K562 (cell line): Measurements from ENCODE around the gene GYS1. TPM values are rescaled to one million over a fixed set of nuclear protein-coding genes. Genes with fewer than 3 reads are reported as not detected.

Experiments
- ATAC-seq: fragments of 200-7000 bp; cut with Tn5 transposase; 3 replicates; pipeline ENCODE4 v1.9.1; 2020; ENCODE audit warnings: moderate library complexity
- BruUV-seq: library from RNA; stranded (reverse); fragments of 400-500 nt; replicated peaks from 2 replicates; lab custom pipeline; 2021; lab: Mats Ljungman, UMichigan
- CTCF ChIA-PET: fragments of 300-600 bp; formaldehyde crosslinking; extraction: SDS; loops from one replicate; lab custom pipeline; 2021; ENCODE audit warnings: low intra/inter-chr PET ratio; lab: Yijun Ruan, JAX
- POLR2A ChIA-PET: fragments of 300-600, 350-650 bp; sonication (Branson Sonifier 250); formaldehyde crosslinking; extraction: SDS; loops from one replicate; lab custom pipeline; 2021; ENCODE audit warnings: antibody characterized with exemption, inconsistent platforms; lab: Yijun Ruan, JAX
- DNase-seq, 4 experiments: peaks; one replicate each; pipeline versions ENCODE4 v3.0.0 to v3.0.0-alpha.2; 2011 to 2018; ENCODE audit warnings: low spot score in 3 of 4, mixed read lengths in 3 of 4; ENCODE audit errors: extremely low read depth in 1 of 4
- FAIRE-seq: peaks from 2 replicates; lab custom pipeline; 2011; peaks lifted over from hg19 to GRCh38; lab: Jason Lieb, UNC
- H2AFZ ChIP-seq: 2 replicates; pipeline ENCODE4 v1.6.0; 2011; ENCODE audit warnings: low read depth, low read length, control low read depth, inconsistent platforms
- H3K27ac ChIP-seq: fragments of 200-600 bp; 3 replicates; pipeline ENCODE4 v1.8.0; 2011; ENCODE audit warnings: low read depth, mild to moderate bottlenecking, control low read depth, inconsistent platforms, low read length, moderate library complexity, mixed read lengths; ENCODE audit errors: extremely low read depth
- H3K27me3 ChIP-seq, 2 experiments: fragments of 300-600 bp in 1 of 2; 2 replicates in 1 of 2; 3 replicates in 1 of 2; pipeline versions ENCODE4 v1.6.0 to v1.8.0; 2011; ENCODE audit warnings: inconsistent platforms in 2 of 2, low read length in 2 of 2, mild to moderate bottlenecking in 1 of 2, mixed read lengths in 1 of 2, moderate library complexity in 1 of 2; ENCODE audit not compliant: control insufficient read depth in 2 of 2, insufficient read depth in 2 of 2
- H3K36me3 ChIP-seq: fragments of 300-600 bp; 3 replicates; pipeline ENCODE4 v1.8.0; 2011; ENCODE audit warnings: mild to moderate bottlenecking, low read length, inconsistent platforms; ENCODE audit not compliant: control insufficient read depth, insufficient read depth
- H3K4me1 ChIP-seq, 2 experiments: fragments of 200-600 bp in 1 of 2; replicated peaks in 1 of 2; 2 replicates in 1 of 2; 3 replicates in 1 of 2; pipeline versions ENCODE4 v1.5.1 to v1.8.0; 2011; ENCODE audit warnings: inconsistent platforms in 2 of 2, low read length in 2 of 2, mild to moderate bottlenecking in 1 of 2, mixed read lengths in 1 of 2, moderate library complexity in 1 of 2; ENCODE audit not compliant: control insufficient read depth in 2 of 2, insufficient read depth in 2 of 2
- H3K4me2 ChIP-seq: 2 replicates; pipeline ENCODE4 v1.6.1; 2011; ENCODE audit warnings: low read length, control low read depth, inconsistent platforms, mixed read lengths; ENCODE audit not compliant: insufficient read depth
- H3K4me3 ChIP-seq: fragments of 200-600 bp; sonication (generic), shearing (Covaris generic); 2 replicates; pipeline ENCODE4 v1.5.1; 2016; ENCODE audit warnings: control low read depth, inconsistent platforms
- H3K79me2 ChIP-seq: fragments of 200-600 bp; 3 replicates; pipeline ENCODE4 v1.8.0; 2011; ENCODE audit warnings: low read length, inconsistent platforms; ENCODE audit not compliant: control insufficient read depth, insufficient read depth
- H3K9ac ChIP-seq, 2 experiments: 2 replicates each; pipeline versions ENCODE4 v1.6.0 to v1.6.1; 2011; ENCODE audit warnings: low read depth in 2 of 2, low read length in 2 of 2, control low read depth in 1 of 2, inconsistent platforms in 1 of 2, mild to moderate bottlenecking in 1 of 2, mixed read lengths in 1 of 2; ENCODE audit not compliant: insufficient read depth in 1 of 2
- H3K9me1 ChIP-seq: one replicate; pipeline ENCODE4 v1.6.0; 2011; ENCODE audit warnings: inconsistent platforms, mild to moderate bottlenecking, low read length, moderate library complexity; ENCODE audit not compliant: control insufficient read depth, insufficient read depth
- H3K9me3 ChIP-seq: replicated peaks from 2 replicates; pipeline ENCODE4 v1.5.1; 2011; ENCODE audit warnings: low read depth, low read length, inconsistent platforms; ENCODE audit not compliant: control insufficient read depth, insufficient read depth
- H4K20me1 ChIP-seq: replicated peaks from 2 replicates; pipeline ENCODE4 v1.6.1; 2011; ENCODE audit warnings: low read length, inconsistent platforms, mixed read lengths; ENCODE audit not compliant: control insufficient read depth, insufficient read depth
- CBFA2T3 ChIP-seq: fragments of 450-650 bp; IDR thresholded peaks from 2 replicates; pipeline ENCODE4 v1.6.1; 2017
- CREB5 ChIP-seq: fragments of 250-450 bp; sonication (Bioruptor Pico); IDR thresholded peaks from 2 replicates; pipeline ENCODE4 v1.5.0; 2020; ENCODE audit warnings: mild to moderate bottlenecking
- LEF1 ChIP-seq: fragments of 450-650 bp; IDR thresholded peaks from 2 replicates; pipeline ENCODE4 v1.6.1; 2016; ENCODE audit warnings: mild to moderate bottlenecking
- PREB ChIP-seq: sonication (generic); formaldehyde crosslinking; IDR thresholded peaks from 2 replicates; pipeline ENCODE4 v1.8.1; 2023; ENCODE audit warnings: mild to moderate bottlenecking, missing genetic modification reagents
- WGBS: fragments of 100-300 bp; shearing (Covaris generic); methylation state at CpG from one replicate; pipeline ENCODE4 v1.1.6; 2016; ENCODE audit warnings: low coverage, mixed read lengths; ENCODE audit not compliant: insufficient coverage; ENCODE audit errors: missing lambda C conversion rate; 5-methylcytosine and 5-hydroxymethylcytosine counted together
- in situ Hi-C: fragments of 300-500 bp; cut with MboI; formaldehyde crosslinking; loops from 4 replicates; pipeline ENCODE4 v1.15.0; 2018; ENCODE audit warnings: inconsistent platforms, mixed read lengths
- intact Hi-C: fragments of 100-400 bp; cut with micrococcal nuclease; formaldehyde crosslinking; loops from 2 replicates; pipeline ENCODE4 v1.14.2; 2022
- polyA plus RNA-seq, 8 experiments: library from polyadenylated mRNA; depleted of rRNA in 4 of 8; stranded (reverse) in 5 of 8; unstranded in 3 of 8; fragments of >200 nt; fragmentation: Nextera tagmentation in 2 of 8; fragmentation: Illumina TruSeq in 1 of 8; extraction: Ambion mirVana in 2 of 8; extraction: Trizol in 1 of 8; gene quantifications; 2 replicates each; pipeline versions ENCODE4 v1.2.1 to v1.2.3, GENCODE V29; 2011 to 2014; ENCODE audit warnings: inconsistent platforms in 1 of 8, missing spikeins in 1 of 8
- total RNA-seq, 7 experiments: library from RNA; depleted of rRNA in 6 of 7; stranded (reverse); fragments of >200 nt in 6 of 7; fragmentation: Illumina TruSeq in 2 of 7; extraction: Trizol in 2 of 7; gene quantifications; 2 replicates each; pipeline versions ENCODE4 v1.2.1 to v1.2.3, GENCODE V29; 2011 to 2021; ENCODE audit warnings: low replicate concordance in 1 of 7
- TF ChIP-seq, protein P1 (sequence below): sonication (generic); formaldehyde crosslinking; IDR thresholded peaks from 2 replicates; pipeline ENCODE4 v1.8.0; 2023; ENCODE audit warnings: mild to moderate bottlenecking, missing genetic modification reagents
- TF ChIP-seq, protein P2 (sequence below): sonication (generic); formaldehyde crosslinking; IDR thresholded peaks from 2 replicates; pipeline ENCODE4 v1.8.1; 2022; ENCODE audit warnings: missing genetic modification reagents

Gene GYS1
- total and polyA plus RNA-seq, 9 of the 15 experiments (the other 6 are each of a cell fraction or from before 2014, with no cell fraction given) = 1.9 to 31.1 (median 15.2) TPM

DNA sequence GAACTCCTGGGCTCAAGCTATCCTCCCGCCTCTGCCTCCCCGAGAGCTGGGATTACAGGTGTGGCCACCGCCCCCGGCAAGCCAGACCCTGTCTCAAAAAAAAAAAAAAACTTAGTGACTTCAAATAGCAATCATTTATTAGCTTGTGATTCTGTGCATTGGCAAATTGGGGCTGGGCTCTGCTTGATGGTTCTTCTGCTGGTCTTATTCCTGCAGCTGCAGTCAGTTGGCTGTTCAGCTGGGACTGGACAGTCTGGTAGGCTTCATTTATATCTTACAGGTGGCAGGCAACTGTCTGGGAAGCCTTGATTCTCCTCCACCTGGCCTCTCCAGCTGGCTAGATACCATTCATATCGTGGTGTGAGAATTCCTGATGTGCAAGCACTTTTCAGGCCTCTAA lies 52.2 kb downstream of the GYS1 start:
- WGBS = 72% methylated on average over 3 of the region's 5 CpGs
- Histone ChIP-seq H3K36me3 (no peaks in the 10 kb centered on the region; the same call in 2 of the 3 replicates), H3K4me3 (no peak overlapping the region), H3K79me2 (no peaks in the 10 kb centered on the region), H2AFZ (no peak overlapping the region), H3K9me3 (no peaks in the 10 kb centered on the region), H3K27me3 (no peaks in the 10 kb centered on the region), H3K4me1 (peaks cover 5 to 27% of the 10 kb centered on the region in 2 experiments; a peak in 3 of 5 replicates), H4K20me1 (no peaks in the 10 kb centered on the region), H3K9me1 (no peaks in the 10 kb centered on the region), H3K27ac (no peak overlapping the region), H3K9ac (no peak overlapping the region), H3K4me2 (no peak overlapping the region)
- CTCF ChIA-PET = no interaction called here
- in situ Hi-C loops (no loop called here), intact Hi-C loops (no loop called here)
- no peak for FAIRE-seq
- no TSS peak for BruUV-seq
- DNase-seq = peak in 1 of 4 experiments; percentile 5
- 0 out of 2 replicates have a peak, but pooled peaks have one; percentile 14 for TF ChIP-seq CBFA2T3
- no peak for TF ChIP-seq PREB (CRISPR knock-in tag)
- ATAC-seq = no peak
- POLR2A ChIA-PET = interaction anchor here (0.6 to 1.1 kb wide), 7 partner anchors 8 to 69 kb away, joined by 3 to 5 read pairs (median 3); partner anchors contain the start of gene PPP1R15A

DNA sequence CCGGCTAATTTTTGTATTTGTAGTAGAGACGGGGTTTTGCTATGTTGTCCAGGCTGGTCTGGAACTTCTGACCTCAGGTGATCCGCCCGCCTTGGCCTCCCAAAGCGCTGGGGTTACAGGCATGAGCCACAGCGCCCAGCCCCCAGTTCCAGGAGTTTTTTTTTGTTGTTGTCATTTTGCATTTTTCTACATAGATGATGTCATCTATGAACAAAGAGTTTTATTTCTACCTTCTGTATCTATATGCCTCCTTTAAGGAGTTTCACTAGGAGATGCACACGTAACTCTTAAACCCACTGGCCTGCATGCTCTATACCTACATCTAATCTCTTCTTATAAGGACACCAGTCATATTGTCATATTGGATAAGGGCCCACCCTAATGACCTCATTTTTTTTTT lies 54.9 kb downstream of the GYS1 start:
- ChIA-PET CTCF (interaction anchor here (0.7 kb wide), 1 partner anchor 197 kb away, joined by 3 read pairs; no protein-coding TSS in a partner anchor), POLR2A (no interaction called here)
- no TSS peak for BruUV-seq
- TF ChIP-seq, protein P1, sequence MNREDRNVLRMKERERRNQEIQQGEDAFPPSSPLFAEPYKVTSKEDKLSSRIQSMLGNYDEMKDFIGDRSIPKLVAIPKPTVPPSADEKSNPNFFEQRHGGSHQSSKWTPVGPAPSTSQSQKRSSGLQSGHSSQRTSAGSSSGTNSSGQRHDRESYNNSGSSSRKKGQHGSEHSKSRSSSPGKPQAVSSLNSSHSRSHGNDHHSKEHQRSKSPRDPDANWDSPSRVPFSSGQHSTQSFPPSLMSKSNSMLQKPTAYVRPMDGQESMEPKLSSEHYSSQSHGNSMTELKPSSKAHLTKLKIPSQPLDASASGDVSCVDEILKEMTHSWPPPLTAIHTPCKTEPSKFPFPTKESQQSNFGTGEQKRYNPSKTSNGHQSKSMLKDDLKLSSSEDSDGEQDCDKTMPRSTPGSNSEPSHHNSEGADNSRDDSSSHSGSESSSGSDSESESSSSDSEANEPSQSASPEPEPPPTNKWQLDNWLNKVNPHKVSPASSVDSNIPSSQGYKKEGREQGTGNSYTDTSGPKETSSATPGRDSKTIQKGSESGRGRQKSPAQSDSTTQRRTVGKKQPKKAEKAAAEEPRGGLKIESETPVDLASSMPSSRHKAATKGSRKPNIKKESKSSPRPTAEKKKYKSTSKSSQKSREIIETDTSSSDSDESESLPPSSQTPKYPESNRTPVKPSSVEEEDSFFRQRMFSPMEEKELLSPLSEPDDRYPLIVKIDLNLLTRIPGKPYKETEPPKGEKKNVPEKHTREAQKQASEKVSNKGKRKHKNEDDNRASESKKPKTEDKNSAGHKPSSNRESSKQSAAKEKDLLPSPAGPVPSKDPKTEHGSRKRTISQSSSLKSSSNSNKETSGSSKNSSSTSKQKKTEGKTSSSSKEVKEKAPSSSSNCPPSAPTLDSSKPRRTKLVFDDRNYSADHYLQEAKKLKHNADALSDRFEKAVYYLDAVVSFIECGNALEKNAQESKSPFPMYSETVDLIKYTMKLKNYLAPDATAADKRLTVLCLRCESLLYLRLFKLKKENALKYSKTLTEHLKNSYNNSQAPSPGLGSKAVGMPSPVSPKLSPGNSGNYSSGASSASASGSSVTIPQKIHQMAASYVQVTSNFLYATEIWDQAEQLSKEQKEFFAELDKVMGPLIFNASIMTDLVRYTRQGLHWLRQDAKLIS (CRISPR knock-in tag) = no peak
- TF ChIP-seq, protein P2, sequence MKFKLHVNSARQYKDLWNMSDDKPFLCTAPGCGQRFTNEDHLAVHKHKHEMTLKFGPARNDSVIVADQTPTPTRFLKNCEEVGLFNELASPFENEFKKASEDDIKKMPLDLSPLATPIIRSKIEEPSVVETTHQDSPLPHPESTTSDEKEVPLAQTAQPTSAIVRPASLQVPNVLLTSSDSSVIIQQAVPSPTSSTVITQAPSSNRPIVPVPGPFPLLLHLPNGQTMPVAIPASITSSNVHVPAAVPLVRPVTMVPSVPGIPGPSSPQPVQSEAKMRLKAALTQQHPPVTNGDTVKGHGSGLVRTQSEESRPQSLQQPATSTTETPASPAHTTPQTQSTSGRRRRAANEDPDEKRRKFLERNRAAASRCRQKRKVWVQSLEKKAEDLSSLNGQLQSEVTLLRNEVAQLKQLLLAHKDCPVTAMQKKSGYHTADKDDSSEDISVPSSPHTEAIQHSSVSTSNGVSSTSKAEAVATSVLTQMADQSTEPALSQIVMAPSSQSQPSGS (CRISPR knock-in tag) = no peak
- TF ChIP-seq LEF1 (no peak), CREB5 (no peak)

More for the DNA sequence above, 54.9 kb downstream of the GYS1 start:
- Histone ChIP-seq H3K9me3 (no peaks in the 10 kb centered on the region), H3K9me1 (no peaks in the 10 kb centered on the region), H3K79me2 (no peaks in the 10 kb centered on the region), H3K4me1 (peaks cover 9 to 42% of the 10 kb centered on the region in 2 experiments; a peak in 4 of 5 replicates), H3K27me3 (no peaks in the 10 kb centered on the region), H3K4me2 (no peak overlapping the region), H2AFZ (no peak overlapping the region), H3K4me3 (no peak overlapping the region), H4K20me1 (no peaks in the 10 kb centered on the region), H3K9ac (no peak overlapping the region), H3K27ac (no peak overlapping the region), H3K36me3 (no peaks in the 10 kb centered on the region)
- in situ Hi-C loops = no loop called here
- WGBS = 74% methylated on average over 7 of the region's 7 CpGs
- no peak for ATAC-seq
- no peak for DNase-seq
- intact Hi-C loops = no loop called here
- FAIRE-seq = no peak
